NCI-H510A treated with DMSO at 0.1 percent for 48 hours (cell line): ENCODE measurements around the gene MYO16.

Experiments
- DNase-seq: peaks from one replicate; lab custom pipeline; 2025; lab: John Stamatoyannopoulos, UW

Gene MYO16

DNA sequence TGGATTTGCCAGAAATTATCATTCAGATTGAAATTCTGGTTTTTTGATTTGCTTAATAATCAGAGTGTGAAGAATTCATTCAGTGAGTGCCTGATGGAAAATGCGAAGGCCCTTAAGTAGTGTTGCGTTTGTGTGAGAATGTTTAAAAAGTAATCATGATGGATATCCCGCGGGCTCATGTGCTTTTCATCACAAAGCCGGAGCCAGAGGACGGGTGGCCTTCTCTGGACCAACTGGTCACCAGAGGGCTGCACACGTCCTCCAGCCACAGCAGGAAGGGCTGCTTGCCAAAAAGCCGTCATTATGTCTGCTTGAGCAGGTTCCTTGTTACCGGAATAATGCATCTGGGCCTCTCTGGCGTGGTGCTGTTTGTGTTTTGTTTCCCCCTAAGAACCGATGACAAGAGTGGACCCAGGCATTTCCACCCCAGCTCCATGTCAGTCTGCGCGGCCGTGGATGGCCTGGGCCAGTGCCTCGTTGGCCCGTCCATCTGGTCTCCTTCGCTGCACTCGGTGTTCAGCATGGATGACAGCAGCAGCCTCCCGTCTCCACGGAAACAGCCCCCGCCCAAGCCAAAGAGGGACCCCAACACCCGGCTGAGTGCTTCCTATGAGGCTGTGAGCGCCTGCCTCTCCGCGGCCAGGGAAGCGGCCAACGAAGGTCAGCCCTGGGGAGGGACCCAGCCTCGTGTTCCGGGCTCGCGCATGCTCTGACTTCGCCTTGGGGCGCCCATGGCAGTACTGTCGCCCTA, 497.7 kb downstream of the MYO16 start:
- DNase-seq: no peak

GRCh38 chr13:109128121-109128520, 498.7 kb downstream of the MYO16 start:
- DNase-seq: no peak

DNA sequence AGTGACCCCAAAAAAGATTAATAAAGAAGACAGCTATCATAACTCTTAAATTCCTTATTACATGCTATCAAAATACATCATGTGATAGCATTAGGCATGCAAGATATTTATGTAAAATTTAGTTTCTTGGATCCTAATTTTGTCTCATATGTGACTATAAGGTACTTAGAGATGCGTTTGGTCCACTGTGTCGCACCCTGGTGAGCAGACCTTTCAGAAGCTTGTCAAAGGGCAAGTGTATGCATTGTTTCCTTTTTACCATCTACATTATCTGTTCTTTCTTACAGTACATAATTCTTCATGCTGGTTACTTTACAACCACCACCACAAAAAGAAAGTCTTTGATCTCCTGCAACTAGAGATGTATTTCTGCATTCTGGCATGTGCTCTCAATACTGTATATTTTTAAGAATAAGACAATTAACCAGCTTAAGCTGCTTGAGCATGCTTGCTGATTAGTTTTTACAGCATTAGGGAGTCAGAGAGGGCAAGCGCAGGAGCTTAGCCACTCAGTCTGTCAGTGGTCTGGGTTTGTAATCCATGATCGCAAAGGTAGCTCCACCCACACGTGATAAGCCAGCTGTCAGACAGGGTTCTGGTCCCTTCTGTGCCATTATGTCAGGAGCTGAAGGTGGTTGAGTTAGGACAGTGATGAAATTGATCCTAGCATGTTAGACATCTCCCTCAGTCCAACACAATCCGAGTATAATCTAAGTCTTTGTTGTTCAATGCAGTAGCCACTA, 500.9 kb downstream of the MYO16 start:
- no peak for DNase-seq

- no peak for DNase-seq
Measured at GRCh38 chr13:109131698-109132257, 502.4 kb downstream of the MYO16 start.

DNA sequence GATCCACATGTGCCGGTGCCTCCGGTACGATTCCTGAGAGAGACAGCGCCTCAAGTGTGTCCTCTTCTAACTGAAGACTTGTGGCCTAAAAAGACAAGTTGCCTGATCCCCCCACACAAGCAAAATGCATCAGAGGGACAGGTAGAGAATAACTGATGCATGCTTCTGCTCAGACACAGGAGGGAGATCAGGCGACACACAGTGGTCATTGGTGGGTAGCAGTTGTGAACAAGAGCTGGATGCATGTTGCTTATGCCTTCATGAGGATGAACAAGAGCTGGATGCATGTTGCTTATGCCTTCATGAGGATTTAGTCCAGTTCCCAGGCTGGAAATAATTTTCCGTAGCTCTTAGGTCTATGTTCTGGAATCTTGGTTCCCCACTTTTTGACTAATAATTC, 505.6 kb downstream of the MYO16 start:
- no peak for DNase-seq

GRCh38 chr13:109136873-109137272, 507.5 kb downstream of the MYO16 start:
- no peak for DNase-seq

GRCh38 chr13:109139346-109139745, 509.9 kb downstream of the MYO16 start:
- no peak for DNase-seq

DNA sequence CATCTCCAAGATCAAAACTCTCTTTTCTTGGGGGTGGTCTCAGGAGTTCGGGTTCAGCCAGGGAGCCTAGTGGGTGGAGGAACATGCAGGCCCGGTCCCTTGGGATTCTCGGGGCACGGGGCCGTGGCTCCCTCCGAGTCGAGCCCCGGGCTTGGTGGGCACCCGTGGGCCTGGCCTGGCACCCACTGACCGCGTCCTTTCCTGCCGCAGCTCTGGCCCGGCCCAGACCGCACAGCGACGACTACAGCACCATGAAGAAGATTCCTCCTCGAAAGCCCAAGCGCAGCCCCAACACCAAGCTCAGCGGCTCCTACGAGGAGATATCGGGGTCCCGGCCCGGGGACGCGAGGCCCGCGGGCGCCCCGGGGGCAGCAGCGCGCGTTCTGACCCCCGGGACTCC, 510.6 kb downstream of the MYO16 start:
- DNase-seq: no peak

- no peak for DNase-seq
Measured at GRCh38 chr13:109140479-109141349, 511.3 kb downstream of the MYO16 start.

DNA sequence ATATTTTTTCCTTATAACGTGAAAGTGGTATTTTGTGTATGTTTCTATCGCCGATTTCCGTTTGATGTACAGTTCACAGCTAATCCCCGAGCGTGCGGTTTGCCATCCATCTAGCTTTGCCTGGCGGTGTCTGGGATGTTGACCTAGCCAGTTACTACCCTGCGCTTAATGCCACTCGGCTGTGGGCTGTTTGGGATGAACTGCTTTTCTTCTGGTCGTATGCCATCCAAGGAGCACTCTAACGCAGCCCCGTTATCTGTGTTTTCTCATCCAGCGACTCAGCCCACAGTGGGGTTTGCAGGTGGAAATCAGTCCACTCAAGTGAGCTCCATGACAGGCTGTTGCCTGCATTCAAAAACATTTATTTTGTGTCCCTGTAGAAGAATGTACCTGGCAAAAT, 512.3 kb downstream of the MYO16 start:
- no peak for DNase-seq

DNA sequence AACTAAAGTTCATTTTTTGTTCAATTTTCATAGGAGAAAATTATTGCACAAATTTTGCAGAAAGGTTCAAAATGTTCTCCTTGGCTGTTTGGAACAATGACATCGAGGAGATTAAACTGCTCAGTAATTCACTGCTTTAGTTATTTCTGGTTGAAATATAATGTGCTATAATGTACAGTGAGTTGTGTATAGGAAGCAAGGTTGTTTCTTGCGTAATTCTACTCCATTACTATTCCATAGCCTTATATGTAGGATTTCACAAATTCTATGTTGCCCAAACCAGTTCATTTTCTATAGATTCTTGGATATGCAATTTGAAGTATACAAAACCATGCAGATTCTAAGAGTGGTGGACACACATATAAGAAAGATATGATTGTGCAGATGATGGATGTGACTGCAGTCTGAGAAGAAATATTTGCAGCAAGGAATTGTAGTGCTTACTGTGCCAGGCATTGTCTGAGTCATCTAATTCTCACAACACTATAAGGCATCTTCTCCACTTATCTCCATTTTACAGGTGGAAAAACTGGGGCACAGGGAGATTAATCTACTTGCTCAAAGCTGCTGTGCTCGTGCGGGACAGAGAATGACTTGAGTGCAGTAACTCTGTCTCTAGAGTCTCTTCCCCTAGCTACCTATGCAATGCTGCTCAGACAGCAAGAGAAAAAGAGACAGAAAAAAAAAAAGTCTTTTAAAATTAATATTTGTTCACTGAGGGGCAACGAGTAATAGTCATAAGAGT, 515.5 kb downstream of the MYO16 start:
- DNase-seq: no peak

GRCh38 chr13:109145631-109146030, 516.2 kb downstream of the MYO16 start:
- DNase-seq: peak; percentile 47

DNA sequence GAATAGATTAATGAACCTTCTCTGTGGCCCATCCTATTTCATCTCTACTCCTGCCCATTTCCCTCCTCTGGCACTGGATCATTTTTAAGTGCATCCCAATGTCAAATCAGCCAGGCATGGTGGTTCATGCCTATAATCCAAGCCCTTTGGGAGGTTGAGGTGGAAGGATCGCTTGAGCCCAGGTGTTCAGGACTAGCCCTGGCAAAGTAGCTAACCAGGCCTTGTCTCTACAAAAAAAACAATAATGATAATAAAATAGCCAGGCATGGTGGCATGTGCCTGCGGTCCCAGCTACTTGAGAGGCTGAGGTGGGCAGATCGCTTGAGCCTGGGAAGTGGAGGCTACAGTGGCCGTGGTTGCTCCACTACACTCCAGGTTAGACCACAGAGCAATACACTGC, 517.0 kb downstream of the MYO16 start:
- no peak for DNase-seq

- DNase-seq: no peak
Measured at GRCh38 chr13:109146912-109147647, 517.7 kb downstream of the MYO16 start.

GRCh38 chr13:109148243-109148642, 518.8 kb downstream of the MYO16 start:
- DNase-seq: no peak

DNA sequence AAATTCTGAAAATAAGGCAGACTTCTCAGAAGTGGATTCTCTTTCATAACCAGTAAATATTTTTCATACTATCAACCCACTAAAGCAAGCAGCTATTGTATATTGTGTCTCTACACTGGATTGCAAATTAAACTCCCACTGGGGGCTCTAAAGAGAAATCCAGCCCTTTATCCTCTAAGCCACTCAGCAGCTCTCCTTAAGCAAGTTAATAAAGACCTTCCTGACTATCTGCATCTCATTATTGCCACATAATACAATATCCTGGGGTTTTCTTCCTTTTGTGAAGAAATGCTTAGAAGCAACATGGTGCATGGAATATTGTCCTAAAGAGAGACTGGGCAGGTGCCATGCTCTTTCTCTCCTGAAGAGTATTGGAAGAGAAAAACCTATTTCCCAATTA, 521.3 kb downstream of the MYO16 start:
- DNase-seq: no peak

GRCh38 chr13:109151255-109151654, 521.8 kb downstream of the MYO16 start:
- DNase-seq: no peak

GRCh38 chr13:109151696-109152095, 522.3 kb downstream of the MYO16 start:
- no peak for DNase-seq

DNA sequence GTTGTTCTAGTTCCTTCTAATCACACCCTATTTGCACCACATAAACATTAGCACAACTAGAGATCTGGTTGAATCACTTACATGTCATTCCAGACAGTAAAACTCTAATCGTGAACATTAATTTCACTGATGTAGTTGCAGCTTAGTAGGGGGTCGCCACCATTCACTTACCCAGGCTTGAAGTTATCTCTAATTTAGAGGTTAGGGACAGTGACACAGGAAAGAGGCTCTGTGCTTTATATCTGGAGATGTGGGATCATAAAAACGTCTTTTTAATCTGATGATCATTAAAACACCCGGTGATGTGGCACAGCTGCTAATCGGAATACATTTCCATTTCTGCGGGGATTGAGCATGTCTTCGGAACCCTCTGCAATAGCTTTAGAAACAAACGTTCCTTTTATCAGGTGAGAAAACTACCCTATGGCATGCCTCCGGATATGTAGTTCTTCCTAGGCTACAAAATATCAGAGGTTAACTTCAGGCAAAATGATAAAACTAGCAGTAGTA, 523.0 kb downstream of the MYO16 start:
- DNase-seq: no peak

- DNase-seq: no peak
Measured at GRCh38 chr13:109152941-109153340, 523.5 kb downstream of the MYO16 start.

GRCh38 chr13:109154146-109154545, 524.7 kb downstream of the MYO16 start:
- no peak for DNase-seq
